ENCODE measurements around the gene METTL2A.
"Not testable (repeated sequence)": the region's sequence is repeated elsewhere in the genome, so short reads cannot be mapped to it uniquely, and the experiment has no call there.

The METTL2A gene, protein sequence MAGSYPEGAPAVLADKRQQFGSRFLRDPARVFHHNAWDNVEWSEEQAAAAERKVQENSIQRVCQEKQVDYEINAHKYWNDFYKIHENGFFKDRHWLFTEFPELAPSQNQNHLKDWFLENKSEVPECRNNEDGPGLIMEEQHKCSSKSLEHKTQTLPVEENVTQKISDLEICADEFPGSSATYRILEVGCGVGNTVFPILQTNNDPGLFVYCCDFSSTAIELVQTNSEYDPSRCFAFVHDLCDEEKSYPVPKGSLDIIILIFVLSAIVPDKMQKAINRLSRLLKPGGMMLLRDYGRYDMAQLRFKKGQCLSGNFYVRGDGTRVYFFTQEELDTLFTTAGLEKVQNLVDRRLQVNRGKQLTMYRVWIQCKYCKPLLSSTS

DNA sequence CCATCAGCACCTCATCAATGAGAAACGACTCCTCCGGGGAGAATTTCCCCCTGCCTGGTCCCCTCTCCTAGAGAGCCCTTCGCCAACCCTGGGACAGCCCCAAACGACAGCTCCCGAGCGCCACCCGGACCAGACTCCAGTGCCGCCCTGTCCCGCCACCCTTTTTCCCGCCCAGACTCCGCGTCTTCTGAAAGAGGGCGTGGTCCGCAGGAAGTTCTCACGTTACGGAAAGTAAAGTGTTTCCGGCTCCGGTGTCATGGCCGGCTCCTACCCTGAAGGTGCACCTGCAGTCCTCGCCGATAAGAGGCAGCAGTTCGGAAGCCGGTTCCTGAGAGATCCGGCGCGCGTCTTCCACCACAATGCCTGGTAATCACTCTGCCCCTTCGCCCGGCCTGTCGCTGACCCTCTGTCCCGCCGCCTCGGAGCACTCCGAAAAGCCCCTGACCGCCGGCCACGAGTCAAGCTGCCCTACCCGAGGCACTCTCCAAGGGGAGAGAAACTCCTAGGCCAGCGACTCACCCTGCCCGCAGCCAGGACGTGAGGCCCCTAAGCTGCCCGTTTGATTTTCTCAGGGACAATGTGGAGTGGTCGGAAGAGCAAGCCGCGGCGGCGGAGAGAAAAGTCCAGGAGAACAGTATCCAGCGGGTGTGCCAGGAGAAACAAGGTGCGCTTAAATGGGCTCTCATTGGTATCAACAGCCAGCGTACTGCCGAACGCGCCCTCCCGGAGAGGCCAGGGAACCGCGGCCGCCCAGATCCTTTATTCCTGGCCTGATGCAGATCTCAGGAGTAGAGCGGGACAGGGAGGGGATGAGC, at the start of gene METTL2A:
Gene METTL2A, plus strand, starts transcription at position 251 of the 815 bp plus-strand sequence. Its CDS starts 6 bp downstream, at position 257.
- peak; percentile 88 for DNase-seq

DNA sequence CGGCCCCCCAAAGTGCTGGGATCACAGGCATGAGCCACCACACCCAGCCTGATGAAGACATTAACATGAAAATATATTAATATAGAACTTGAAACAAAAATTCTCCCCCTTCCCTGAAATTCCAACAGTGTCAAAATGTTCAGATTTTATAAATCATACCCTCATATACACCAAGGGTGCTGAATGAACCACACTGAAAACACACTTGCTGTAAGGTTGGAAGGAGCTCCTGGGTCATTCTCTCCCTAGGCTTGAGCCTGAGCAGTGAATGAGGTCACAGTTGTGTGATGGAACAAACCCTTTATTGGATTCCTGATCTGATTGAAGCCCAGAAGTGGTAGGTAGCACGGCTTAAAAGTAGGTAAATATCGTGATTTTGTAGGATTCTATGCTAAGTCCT, 43.4 kb upstream of the METTL2A start, which contains the start of gene EFCAB3:
Gene EFCAB3, plus strand, starts transcription at position 301 of the 400 bp plus-strand sequence. CDS start 2,427 bp downstream, outside the sequence.
- no peak for DNase-seq

DNA sequence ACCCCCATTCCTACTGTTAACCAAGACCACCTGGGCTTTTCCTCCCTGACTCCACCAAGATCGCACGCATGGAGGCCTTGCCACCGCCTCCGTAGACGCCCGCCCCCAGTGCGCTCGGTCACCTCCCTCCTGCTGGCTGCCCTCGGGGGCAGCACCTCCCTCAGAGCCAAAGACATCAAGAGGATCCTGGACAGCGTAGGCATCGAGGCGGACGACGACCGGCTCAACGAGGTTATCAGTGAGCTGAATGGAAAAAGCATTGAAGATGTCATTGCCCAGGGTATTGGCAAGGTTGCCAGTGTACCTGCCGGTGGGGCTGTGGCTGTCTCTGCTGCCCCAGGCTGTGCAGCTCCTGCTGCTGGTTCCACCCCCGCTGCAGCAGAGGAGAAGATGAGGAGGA, 42.1 kb upstream of the METTL2A start:
- DNase-seq: no peak

DNA sequence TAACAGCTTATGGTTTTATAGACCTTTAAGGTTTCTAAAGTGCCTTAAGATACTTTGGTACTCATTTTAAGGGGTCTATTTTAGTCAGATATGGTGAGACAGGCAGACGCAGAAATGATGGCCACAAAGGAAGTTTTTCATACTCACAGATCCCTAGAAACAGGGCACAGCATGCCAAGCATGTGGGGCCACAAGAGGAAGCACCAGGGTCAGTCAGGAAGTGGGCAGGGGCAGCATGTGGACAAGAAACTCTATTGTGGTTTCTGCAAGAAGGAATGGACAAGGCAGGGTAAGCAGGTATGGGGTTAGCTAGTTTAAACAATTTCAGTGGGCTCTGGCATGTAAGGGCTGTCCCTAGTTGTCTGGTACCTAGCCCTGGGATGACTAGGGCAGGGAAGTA, 34.8 kb upstream of the METTL2A start:
- DNase-seq: no peak

DNA sequence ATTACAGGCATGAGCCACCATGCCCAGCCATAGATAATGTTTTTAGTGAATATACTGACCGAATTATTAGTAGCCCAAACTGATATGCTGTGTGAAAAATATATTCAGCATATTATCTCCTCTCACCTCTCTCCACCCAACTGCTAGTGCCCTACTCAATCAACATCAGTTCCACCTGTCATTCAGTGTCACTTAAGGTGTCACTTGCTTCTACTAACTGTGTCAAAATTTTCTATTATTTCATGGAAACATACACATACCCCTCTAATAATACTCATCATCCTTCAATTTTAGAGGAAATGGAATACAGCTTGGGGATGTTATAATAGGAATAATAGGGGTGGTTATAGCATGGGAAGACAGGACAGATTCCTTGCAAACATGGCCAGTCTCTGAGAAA, 30.8 kb upstream of the METTL2A start:
- DNase-seq: no peak

DNA sequence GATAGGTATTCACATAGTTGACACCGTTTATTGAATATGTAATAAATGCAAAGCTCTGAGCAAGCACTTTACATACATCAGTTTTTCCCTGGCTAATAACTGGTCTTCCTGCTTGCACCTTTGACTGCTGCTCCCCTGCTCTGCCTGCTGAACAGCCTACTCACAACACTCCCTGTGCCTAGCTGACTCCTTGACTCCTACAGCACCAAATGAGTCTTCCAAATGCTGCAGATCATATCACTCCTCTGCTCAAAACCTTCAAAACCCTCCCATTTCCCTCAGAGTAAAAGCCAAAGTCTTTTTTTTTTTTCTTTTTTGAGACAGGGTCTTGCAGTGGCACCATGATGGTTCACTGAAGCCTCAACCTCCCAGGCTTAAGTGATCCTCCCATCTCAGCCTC, 24.8 kb upstream of the METTL2A start:
- DNase-seq: peak; percentile 37

DNA sequence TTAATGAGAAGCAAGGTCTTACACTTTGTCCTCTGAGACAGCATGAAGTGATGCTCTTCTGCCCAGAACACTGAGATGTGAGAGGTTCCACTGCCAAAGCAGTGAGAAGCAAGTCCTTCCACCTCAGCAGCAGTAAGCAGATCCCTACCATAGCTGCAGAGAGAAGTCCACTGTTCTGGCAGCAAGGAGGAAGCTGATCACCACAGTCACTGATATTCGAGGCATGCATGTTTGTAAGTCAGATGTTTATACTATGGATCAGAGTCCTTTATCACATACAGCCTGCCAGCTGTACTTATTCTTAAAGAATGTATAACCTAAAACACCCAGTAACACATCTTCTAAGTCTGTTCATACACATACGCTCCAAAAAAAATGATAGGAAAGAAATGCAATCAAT, 18.2 kb upstream of the METTL2A start:
- no peak for DNase-seq

DNA sequence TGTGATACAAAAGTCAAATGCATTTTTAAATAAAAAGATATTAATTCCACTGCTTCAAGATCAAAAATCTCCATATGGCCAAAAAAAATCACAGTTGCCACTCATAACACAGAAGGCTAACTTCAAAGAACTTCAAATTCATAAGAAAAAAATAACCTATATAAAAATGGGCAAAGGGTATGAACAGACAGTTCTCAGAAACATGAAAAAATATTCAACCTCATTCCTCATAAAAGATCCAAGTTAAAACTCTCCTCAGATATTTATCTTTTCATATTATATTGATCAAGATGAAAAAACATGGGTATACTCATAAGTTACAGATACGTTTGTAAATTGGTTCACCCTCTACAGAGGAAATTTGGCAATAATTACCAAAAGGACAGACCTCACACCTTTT, 10.6 kb upstream of the METTL2A start:
- not testable (repeated sequence) for DNase-seq

DNA sequence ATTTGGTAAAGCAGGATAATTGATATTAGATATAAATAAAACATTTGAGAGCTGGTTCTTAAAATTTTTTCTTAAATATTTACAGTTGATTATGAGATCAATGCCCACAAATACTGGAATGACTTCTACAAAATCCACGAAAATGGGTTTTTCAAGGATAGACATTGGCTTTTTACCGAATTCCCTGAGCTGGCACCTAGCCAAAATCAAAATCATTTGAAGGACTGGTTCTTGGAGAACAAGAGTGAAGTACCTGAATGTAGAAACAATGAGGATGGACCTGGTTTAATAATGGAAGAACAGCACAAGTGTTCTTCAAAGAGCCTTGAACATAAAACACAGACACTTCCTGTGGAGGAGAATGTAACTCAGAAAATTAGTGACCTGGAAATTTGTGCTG, 2.5 kb downstream of the METTL2A start:
- DNase-seq: not testable (repeated sequence)

DNA sequence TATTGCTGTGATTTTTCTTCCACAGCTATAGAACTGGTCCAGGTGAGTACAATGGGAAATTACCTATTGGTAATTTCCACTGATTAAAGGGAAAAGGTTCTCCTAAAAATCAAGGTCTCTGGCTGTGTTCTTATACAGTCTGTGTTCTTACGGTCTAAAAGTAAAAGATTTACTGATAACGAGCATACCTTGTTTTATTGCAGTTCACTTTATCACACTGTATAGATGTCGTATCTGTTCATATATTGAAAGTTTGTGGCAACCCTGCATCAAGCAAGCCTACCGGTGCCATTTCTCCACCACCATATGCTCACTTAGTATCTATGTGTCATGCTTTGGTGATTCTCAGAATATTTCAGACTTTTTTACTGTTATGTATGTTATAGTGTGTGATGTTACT, 11.6 kb downstream of the METTL2A start:
- DNase-seq: not testable (repeated sequence)

DNA sequence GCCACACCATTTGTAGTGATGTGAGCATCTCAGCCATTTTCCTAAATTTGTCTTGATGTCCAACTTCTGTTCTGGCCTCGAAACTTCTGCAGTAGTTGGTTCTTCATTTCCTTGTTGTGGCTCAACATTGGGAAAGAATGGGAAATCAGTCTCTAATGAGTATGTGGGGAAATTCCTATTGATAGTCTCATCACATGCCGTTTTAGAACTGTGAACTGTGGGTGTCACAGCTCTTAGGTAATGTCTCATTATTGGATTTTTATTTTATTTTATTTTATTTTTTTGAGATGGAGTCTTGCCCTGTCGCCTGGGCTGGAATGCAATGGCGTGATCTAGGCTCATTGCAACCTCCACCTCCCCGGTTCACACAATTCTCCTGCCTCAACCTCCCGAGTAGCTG, 17.5 kb downstream of the METTL2A start:
- DNase-seq: not testable (repeated sequence)

DNA sequence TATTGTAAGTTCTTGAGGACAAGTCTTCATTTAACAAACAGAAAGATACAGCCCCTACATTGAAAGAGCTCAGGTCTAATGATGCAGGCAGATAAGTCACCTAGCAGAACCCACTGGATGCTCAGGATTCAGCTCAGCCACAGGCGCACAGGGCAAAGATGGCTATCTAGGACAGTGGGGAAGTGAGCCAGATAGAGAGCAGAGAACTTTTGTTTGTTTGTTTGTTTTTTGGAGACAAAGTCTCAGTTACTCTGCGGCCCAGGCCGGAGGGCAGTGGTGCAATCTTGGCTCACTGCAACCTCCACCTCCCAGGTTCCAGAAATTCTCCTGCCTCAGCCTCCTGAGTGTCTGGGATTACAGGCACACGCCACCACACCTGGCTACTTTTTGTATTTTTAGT, 20.4 kb downstream of the METTL2A start:
- no peak for DNase-seq

DNA sequence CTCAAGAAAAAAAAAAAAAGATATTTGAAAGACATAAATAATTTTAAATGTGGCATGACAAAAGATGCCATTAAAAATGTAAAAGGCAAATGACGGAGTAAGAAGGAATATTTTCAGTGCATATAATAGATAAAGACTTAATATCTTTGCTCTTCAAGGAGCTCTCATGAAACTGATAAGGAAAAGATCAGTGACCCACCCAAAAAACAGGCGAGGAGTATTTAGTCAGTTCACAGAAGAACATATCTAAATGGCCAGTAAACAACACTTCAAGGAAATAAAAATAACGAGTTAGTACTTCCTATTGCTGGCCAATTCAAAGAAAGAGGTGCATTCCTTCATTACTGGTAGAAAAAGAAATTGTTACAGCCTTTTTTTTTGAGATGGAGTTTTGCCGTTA, 22.1 kb downstream of the METTL2A start:
- DNase-seq: not testable (repeated sequence)

DNA sequence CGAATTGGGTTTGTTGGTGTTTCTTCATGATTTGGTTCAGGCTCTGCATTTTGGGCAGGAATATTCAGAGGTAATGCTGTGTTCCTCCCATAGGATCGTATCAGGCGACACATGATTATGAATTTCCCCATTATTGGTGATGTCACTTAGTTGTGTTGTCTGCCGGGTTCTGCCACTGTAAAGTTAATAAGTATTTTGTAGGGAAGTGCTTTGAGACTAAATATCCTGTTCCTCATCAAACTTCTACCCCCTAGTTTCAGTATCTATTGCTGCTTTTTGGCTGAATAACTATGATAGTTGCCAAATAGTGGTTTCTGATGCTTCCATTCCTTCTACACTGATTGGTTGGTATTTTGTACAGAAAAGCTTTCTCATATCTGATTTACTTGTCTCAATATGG, 28.5 kb downstream of the METTL2A start:
- not testable (repeated sequence) for DNase-seq

DNA sequence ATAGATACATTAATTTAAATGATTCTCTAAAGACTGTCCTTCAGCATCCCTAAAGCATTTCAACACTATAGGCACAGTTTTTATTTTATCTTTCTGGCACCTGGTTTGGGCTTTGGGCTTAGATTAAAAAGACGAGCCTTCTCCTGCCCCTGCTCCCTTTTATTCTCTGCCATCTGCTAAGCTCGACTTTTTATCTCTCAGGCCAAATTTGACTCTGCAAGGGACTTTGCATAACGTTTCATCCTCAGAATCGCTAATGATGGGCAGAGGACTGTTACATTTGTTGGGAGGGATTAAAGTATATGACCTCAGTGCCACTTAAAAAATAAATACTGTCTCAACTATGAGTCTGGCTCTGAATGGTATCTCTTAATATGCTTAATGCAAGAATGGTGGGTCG, 29.3 kb downstream of the METTL2A start:
- peak; percentile 45 for DNase-seq

DNA sequence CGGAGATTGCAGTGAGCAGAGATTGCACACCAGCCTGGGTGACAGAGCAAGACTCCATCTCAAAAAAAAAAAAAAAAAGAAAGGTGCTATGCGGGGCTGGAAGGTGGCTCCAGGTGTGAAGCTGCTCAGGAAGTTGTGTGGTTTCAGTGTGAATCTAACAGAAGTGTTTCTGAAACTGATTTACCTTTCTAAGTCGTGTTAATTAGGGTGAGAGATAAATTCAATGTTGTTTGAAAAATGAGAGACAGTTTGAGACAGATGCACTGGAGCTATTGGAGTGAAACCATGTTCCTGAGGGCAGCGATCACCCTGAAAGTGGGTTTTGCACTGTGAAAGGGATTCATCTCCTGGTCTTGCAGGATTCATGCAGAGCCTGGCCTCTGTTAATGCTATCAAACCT, 30.0 kb downstream of the METTL2A start:
- not testable (repeated sequence) for DNase-seq

DNA sequence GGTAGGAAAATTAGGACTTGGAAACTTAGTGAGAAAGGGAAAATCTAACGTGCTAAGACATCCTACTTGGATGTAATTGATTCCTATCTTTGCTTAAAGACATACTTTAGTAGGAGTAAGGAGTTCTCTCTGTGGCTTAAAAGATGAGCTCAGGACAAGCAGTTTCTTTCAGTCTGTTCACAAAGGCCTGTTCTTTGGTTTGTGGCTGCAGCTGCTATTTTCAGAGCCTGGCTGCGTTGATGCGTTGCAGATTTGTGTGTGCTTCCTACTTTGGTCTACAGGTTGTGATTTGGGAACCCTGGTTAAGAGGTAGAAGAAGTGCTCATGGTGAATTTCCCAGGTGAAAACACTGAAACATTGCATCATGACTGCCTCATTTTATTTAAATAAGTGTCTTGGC, 30.4 kb downstream of the METTL2A start:
- DNase-seq: not testable (repeated sequence)

DNA sequence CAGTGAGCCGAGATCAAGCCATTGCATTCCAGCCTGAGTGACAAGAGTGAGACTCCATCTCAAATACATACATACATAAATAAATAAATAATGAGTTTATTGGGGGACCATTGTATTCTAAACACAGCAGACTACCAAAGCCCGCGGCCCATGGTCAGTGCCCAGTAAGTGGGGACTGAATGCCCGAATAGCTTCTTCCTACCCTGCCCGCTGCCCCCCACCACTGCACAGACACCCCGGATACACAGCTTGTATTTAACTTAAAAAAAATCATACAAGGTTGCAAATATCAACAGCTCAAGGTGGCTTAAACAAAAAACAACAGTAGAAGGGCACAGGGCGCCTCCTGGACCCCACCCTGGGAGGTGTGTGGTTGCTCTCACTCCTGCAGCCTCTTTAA, 32.3 kb downstream of the METTL2A start:
- DNase-seq: no peak

DNA sequence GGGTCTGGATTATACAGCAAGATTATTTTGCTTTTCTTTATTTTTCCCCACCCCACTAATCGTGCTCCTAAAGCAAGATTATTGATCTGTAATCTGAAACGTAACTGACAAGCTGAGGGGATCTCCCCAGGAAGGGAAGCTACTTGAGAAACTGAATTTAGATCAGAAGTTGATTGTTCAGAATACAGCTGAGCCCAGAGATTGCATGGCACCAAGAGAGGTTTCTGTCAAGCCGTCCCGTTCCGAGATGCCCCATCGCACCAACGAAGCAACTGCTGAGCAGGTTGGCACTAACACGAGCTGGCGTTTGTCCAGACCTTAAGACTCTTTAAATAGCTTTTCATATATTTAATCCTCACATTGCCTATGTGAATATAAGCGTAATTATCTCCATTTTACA, 34.8 kb downstream of the METTL2A start:
- DNase-seq: not testable (repeated sequence)

DNA sequence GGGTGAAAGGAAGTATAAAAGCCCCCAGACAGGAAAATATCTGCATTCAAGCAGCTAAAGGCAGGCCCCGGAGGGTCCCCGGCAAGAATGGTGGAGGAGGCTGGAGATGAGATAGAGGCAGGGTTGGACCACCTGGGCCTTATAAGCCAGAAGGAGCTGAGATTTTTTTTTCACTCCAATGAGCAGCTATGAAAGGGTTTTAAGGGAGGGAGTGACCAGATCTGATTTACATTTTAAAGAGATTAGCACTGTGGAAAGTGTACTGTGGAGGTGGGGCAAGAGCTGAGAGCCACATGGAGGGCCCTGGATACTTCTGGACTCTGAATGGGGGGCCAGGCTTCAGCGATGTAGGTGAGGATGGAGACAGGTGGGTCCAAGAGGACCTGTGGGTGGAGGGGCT, 40.7 kb downstream of the METTL2A start:
- not testable (repeated sequence) for DNase-seq

DNA sequence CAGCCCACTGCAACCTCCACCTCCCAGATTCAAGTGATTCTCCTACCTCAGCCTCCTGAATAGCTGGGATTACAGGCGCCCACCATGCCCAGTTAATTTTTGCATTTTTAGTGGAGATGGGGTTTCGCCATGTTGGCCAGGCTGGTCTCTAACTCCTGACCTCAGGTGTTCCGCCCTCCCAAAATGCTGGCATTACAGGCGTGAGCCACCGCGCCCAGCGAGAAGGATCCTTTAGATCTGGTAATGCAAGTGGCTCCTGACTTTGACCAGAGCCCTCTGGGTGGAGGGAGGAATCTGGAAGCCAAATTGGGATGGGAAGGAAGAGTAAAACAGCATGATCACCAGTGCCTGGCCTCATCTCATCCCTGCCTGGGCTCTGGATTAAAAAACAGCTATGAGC, 41.6 kb downstream of the METTL2A start:
- not testable (repeated sequence) for DNase-seq

DNA sequence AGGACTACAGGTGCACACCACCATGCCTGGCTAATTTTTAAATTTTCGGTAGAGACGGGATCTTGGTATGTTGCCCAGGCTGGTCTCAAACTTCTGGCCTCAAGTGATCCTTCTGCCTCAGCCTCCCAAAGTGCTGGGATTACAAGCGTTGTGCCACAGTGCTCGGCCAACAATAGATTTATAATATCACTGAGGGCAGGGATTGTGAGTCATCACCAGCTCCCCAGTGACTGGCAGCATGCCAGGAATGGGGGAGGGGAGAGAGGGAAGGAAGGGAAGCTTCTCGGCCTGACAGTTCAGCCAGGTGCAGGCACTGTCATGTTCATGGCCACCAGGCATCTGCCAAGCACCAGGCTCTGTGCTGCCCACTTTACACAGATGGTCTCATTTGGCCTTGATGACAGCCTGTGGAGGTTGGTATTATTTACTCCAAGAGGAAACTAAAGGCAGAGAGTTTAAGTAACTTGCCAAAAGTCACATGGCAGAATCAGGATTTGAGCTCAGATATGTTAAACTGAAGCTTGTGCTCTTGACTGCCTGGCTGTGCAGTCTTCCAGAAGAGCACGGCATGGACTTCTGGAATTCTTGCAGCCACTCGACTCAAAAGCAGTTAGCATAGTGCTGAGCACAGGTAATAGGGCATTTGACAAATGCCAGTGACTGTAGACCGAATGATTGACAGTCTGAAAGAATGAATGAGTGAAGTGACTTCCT, 47.1 kb downstream of the METTL2A start:
- DNase-seq: not testable (repeated sequence)

DNA sequence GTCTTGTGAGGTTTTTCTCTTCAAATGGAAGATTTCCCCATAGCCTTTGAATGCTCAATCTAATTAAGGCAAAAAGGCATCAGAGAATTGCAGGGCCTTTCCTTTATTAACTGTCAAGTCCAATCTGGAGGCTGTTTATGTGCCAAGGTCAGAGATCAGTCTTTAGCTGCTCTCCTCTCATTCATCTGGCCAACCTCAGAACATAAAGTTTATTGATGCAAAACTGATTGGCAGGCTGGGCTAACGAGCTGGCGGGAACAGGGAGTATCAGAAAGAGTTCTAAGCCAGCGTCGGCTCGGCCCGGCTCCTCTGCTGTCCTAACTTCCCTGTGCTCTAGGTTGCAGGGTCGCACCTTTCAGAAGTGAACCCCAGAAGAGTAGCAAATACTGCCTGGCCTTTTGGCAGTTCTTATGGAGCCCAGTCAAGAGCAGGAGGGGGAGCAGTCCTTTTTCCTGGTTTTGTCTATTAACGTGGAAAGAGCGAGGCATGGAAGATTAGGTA, 47.7 kb downstream of the METTL2A start:
- not testable (repeated sequence) for DNase-seq
